GM21360 (cell line): ENCODE measurements around the gene WASF2.
"Not testable (repeated sequence)": the region's sequence is repeated elsewhere in the genome, so short reads cannot be mapped to it uniquely, and the experiment has no call there.

ENCODE experiments used
- ATAC-seq: cut with Tn5 transposase; IDR thresholded peaks from one replicate; pipeline ENCODE4 v1.9.1; 2021; ENCODE audit warnings: mild to moderate bottlenecking, moderate library complexity; ENCODE audit not compliant: unreplicated experiment

Gene WASF2

GRCh38 chr1:27503033-27503432 lies 13.1 kb upstream of the WASF2 start:
- no peak for ATAC-seq

- ATAC-seq, result not testable (repeated sequence)
Observed at GRCh38 chr1:27501159-27501558, 11.2 kb upstream of the WASF2 start.

- no peak for ATAC-seq
Observed at GRCh38 chr1:27499142-27499541, 9.2 kb upstream of the WASF2 start.

- ATAC-seq, result no peak
Observed at GRCh38 chr1:27496604-27497155, 6.7 kb upstream of the WASF2 start.

GRCh38 chr1:27492796-27493195 lies 2.8 kb upstream of the WASF2 start:
- ATAC-seq, result no peak

GRCh38 chr1:27491748-27492700 lies 2.1 kb upstream of the WASF2 start:
- no peak for ATAC-seq

GRCh38 chr1:27489501-27489972 lies 430 bp downstream of the WASF2 start:
- ATAC-seq, result peak; percentile 22

- ATAC-seq, result no peak
Observed at GRCh38 chr1:27487966-27488884, 1.7 kb downstream of the WASF2 start.

- ATAC-seq, result no peak
Observed at GRCh38 chr1:27485363-27485762, 4.6 kb downstream of the WASF2 start.

- no peak for ATAC-seq
Observed at GRCh38 chr1:27483659-27484058, 6.3 kb downstream of the WASF2 start.

GRCh38 chr1:27481994-27482620 lies 7.9 kb downstream of the WASF2 start:
- ATAC-seq, result no peak

GRCh38 chr1:27478098-27478497 lies 11.9 kb downstream of the WASF2 start:
- no peak for ATAC-seq

- ATAC-seq, result no peak
Observed at GRCh38 chr1:27476237-27476636, 13.7 kb downstream of the WASF2 start.

GRCh38 chr1:27475720-27476119 lies 14.2 kb downstream of the WASF2 start:
- ATAC-seq, result no peak

GRCh38 chr1:27473755-27474154 lies 16.2 kb downstream of the WASF2 start:
- no peak for ATAC-seq

- not testable (repeated sequence) for ATAC-seq
Observed at GRCh38 chr1:27472098-27472497, 17.9 kb downstream of the WASF2 start.

- ATAC-seq, result no peak
Observed at GRCh38 chr1:27471477-27471876, 18.5 kb downstream of the WASF2 start.

- no peak for ATAC-seq
Observed at GRCh38 chr1:27469334-27469733, 20.6 kb downstream of the WASF2 start.

- not testable (repeated sequence) for ATAC-seq
Observed at GRCh38 chr1:27468378-27468777, 21.6 kb downstream of the WASF2 start.

- ATAC-seq, result no peak
Observed at GRCh38 chr1:27464926-27465647, 24.9 kb downstream of the WASF2 start.
